CD1c-positive myeloid dendritic cell (primary cell): ENCODE data around the gene RRAGB.
A peak's percentile ranks its signal among the peaks of the same experiment; 100 is the strongest.
"Not testable (repeated sequence)": the region's sequence is repeated elsewhere in the genome, so short reads cannot be mapped to it uniquely, and the experiment has no call there.

Experiments used
- DNase-seq: peaks from one replicate; pipeline ENCODE4 v3.0.0-alpha.2; 2016; ENCODE audit errors: extremely low spot score

RRAGB gene, protein sequence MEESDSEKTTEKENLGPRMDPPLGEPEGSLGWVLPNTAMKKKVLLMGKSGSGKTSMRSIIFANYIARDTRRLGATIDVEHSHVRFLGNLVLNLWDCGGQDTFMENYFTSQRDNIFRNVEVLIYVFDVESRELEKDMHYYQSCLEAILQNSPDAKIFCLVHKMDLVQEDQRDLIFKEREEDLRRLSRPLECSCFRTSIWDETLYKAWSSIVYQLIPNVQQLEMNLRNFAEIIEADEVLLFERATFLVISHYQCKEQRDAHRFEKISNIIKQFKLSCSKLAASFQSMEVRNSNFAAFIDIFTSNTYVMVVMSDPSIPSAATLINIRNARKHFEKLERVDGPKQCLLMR

DNA sequence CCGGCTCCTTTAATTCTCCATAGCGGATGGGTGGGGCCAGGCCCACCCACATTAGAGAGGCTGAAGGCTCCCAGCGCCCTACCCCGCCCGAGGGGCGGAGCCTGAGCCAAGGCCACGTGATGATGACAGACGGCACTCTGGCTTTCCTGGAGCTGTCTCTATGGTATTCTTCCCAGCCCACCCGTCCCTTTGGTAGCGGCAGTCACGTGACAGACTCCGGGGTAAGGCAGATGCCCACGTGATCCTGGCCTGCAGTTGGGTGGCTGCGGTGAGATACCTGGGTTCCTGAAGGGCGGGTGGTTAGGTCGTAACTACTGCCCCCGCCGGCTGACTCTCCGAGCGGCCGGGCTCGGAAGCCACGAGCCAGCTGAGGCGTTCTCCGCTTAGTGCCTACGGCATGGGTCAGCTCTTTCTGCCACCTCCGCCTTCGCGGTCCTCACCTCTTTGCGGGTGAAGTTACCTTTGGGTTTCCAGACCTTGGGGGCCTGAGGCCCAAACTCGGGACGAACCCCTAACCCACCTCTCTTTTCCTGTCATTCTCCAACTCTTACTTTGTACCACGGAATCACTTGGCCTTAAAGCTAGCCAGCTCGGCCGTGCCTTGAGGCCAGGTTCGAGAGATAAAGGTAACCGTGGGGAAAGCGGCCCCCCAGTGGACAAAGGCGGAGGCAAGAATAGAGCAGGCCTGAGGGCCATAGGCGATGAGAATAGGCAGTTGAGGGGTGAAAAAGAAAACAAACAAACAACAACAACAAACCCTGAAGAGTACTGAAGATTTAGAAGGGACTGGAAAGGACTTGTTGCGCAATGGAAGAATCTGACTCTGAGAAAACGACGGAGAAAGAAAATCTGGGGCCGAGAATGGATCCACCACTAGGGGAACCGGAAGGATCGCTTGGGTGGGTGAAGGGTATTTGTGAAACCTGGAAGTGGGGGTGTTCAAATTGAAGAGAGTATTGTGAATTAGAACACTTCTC is at the start of gene RRAGB:
Gene RRAGB (plus strand): TSS at position 229 of the 977 bp plus-strand sequence. CDS start 579 bp downstream, at position 808.
- DNase-seq: peak; percentile 92

- no peak for DNase-seq
Observed at GRCh38 chrX:55668084-55668483, 49.5 kb upstream of the RRAGB start.

DNA sequence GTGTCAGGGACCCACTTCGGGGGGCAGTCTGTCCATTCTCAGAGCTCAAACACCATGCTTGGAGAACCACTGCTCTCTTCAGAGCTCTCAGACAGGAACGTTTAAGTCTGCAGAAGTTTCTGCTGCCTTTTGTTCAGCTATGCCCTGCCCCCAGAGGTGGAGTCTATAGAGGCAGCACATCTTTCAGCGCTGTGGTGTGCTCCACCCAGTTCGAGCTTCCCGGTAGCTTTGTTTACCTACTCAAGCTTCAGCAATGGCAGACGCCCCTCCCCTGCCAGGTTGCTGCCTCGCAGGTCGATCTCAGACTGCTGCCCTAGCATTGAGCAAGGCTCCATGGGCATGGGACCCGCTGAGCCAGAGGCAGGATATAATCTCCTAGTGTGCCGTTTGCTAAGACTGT is 29.0 kb upstream of the RRAGB start:
- DNase-seq: not testable (repeated sequence)

DNA sequence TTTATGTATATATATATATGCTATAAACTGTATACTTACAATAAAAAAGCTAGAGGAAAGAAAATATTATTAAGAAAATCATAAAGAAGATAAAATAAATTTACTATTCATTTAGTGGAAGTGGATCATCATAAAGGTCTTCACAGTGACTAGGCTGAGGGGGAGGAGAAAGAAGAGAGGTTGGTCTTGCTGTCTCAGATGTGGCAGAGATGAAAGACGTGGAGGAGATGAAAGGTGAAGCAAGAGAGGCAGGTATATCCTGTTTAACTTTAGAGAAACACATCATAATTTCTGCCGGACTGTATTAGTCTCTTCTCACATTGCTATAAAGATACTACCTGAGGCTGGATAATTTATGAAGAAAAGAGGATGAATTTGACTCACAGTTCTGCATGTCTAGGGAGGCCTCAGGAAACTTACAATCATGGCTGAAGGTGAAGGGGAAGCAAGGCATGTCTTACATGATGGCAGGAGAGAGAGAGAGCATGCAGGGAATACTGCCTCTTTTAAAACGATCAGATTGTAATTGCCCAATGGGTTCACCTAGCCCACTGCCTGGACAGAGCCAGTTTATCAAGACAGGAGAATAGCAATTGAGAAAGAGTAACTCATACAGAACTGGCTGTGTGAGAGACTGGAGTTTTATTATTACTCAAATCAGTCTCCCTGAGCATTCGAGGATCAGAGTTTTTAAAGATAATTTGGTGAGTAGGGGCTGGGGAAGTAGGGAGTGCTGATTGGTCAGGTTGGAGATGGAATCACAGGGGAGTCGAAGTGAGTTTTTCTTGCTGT is 22.1 kb upstream of the RRAGB start:
- no peak for DNase-seq

DNA sequence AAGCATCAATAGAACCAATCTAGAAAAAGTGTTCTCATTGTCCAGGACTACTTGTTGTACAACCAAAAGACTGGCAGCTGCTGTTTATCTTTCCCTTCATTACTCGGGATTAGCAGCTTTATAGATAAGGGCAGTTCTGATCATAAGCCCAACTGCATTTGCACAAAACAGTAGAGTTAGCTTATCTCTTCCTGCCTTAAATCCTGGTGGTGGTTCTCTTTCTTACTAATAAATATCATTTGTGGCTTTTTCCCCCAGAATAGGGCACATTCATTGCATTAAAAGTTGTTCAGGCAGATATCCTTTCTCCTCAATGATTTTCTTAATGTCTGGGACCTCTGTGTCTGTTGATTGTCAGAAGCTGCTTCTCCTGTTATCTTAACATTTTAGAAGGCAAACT is 20.2 kb upstream of the RRAGB start:
- DNase-seq: no peak

GRCh38 chrX:55702671-55703070 is 14.9 kb upstream of the RRAGB start:
- DNase-seq: no peak

DNA sequence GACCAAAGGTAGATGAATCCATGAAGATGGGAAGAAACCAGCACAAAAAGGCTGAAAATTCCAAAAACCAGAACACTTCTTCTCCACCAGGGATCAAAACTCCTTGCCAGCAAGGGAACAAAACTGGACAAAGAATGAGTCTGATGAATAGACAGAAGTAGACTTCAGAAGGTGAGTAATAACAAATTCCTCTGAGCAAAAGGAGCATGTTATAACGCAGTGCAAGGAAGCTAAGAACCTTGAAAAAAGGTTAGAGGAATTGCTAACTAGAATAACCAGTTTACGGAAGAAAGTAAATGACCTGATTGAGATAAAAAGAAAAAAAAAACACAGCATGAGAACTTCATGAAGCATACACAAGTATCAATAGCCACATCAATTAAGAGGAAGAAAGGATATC is 14.1 kb upstream of the RRAGB start:
- DNase-seq: not testable (repeated sequence)

DNA sequence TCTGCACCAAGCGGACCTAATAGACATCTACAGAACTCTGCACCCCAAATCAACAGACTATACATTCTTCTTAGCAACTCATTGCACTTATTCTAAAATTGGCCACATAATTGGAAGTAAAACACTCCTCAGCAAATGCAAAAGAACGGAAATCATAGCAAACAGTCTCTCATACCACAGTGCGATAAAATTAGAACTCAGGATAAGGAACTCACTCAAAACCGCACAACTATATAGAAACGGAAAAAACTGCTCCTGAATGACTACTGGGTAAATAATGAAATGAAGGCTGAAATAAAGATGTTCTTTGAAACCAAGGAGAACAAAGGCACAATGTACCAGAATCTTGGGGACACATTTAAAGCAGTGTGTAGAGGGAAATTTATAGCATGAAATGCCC is 12.5 kb upstream of the RRAGB start:
- DNase-seq: not testable (repeated sequence)

- no peak for DNase-seq
Observed at GRCh38 chrX:55709735-55710134, 7.8 kb upstream of the RRAGB start.

GRCh38 chrX:55710701-55711100 is 6.8 kb upstream of the RRAGB start:
- no peak for DNase-seq

DNA sequence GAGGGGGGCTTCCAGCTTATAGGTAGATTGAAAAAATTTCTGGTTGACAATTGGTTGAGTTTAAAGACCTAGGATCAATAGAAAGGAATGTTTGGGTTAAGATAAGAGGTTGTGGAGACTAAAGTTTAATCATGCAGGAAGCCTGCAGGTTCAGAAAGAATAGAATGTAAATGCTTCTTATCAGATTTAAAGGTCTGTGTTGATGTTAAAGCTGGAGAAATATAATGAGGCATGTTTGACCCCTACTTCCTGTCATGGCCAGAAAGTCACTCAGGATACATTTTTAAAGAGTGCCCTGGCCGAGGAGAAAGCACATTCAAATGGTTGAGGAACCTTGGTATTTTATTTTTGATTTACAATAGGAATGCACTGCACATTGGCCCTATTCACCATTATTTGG is 3.9 kb upstream of the RRAGB start:
- DNase-seq: no peak

- DNase-seq: peak; percentile 3
Observed at GRCh38 chrX:55714161-55714560, 3.4 kb upstream of the RRAGB start.

DNA sequence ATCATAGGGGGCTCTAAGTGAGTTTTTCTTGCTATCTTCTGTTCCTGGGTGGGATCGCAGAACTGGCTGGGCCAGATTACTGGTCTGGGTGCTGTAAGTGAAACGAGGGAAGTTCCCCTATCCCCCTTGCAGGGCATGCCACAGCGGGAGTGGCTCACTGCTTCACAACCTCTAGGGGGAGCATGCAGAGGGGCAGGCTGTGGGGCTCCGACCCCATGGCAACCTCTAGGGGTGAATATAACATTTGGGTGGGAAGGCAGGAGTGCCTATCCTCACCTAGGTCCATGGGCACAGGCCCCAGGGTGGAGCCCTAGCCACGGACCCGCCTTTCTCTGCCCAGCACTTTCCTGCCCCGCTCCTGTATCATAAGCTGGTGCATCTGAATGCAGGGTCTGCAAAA is 1.7 kb upstream of the RRAGB start:
- no peak for DNase-seq

GRCh38 chrX:55716937-55717336 is 612 bp upstream of the RRAGB start:
- no peak for DNase-seq

DNA sequence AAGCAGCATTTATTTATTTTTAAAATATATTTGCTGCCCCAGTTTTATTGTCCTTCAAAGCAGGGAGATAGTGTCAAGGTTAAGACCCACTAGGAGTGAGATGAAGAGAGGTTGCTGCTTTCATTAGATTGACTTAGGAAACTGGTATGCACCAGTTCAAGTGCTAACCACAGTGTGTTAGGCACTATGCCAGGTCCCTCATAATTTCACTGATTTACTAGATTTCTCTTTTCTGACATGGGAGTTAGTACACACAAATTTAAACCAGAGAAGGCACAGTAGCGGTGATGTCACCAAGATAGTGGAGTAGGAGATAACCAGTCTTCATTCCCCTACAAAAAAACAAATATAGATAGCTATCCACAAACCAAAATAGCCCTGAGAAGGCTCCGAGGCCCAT is 14.3 kb downstream of the RRAGB start:
- DNase-seq: no peak

GRCh38 chrX:55738969-55739368 is 21.4 kb downstream of the RRAGB start:
- no peak for DNase-seq

- DNase-seq: no peak
Observed at GRCh38 chrX:55742649-55743048, 25.1 kb downstream of the RRAGB start.

DNA sequence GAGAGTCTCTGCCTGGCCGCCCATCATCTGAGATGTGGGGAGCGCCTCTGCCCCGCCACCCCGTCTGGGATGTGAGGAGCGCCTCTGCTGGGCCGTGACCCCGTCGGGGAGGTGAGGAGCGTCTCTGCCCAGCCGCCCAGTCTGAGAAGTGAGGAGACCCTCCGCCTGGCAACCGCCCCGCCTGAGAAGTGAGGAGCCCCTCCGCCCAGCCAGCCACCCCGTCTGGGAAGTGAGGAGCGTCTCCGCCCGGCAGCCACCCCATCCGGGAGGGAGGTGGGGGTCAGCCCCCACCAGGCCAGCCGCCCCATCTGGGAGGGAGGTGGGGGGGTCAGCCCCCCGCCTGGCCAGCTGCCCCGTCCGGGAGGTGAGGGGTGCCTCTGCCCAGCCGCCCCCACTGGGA is 30.9 kb downstream of the RRAGB start:
- not testable (repeated sequence) for DNase-seq

GRCh38 chrX:55750256-55750655 is 32.7 kb downstream of the RRAGB start:
- no peak for DNase-seq

- DNase-seq: no peak
Observed at GRCh38 chrX:55754861-55755294, 37.3 kb downstream of the RRAGB start.

GRCh38 chrX:55758033-55758432 is 40.5 kb downstream of the RRAGB start:
- DNase-seq: no peak

DNA sequence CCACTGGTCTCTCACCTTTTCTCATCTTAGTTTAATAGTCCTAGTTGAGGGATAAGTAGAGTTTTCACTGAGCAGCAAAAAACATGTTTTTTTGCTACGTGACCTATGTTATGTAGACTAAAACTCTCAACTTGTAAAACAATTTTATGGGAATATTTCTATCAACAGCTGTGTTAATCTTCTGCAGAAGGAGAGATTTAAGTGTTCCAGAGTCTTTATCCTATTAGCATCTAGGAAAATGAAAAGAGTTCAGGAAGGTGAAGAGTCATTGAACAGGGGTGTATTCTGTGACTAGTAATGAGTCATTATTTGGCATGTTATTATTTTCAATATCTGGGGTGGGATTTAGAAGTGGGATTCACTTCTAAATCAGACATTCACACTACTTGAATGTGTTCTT is 41.9 kb downstream of the RRAGB start:
- no peak for DNase-seq
